K562 (cell line): ENCODE data around the gene INHBE. TPM values are rescaled to one million over a fixed set of nuclear protein-coding genes. Genes with fewer than 3 reads are reported as not detected.

Experiments used
- BCLAF1 ChIP-seq, 2 experiments: fragments of 450-650 bp in 1 of 2; IDR thresholded peaks; 2 replicates each; pipeline ENCODE4 v1.6.1; 2011 to 2017; ENCODE audit warnings: low read depth in 2 of 2, antibody characterized with exemption in 1 of 2, borderline replicate concordance in 1 of 2, low read length in 1 of 2, mild to moderate bottlenecking in 1 of 2, mixed read lengths in 1 of 2; ENCODE audit not compliant: control insufficient read depth in 1 of 2
- DDX20 ChIP-seq: fragments of 450-650 bp; IDR thresholded peaks from 2 replicates; pipeline ENCODE4 v1.6.1; 2016; ENCODE audit warnings: missing genetic modification characterization, low read depth, mild to moderate bottlenecking, missing compliant biosample characterization, moderate library complexity
- HDGF ChIP-seq: fragments of 450-650 bp; IDR thresholded peaks from 2 replicates; pipeline ENCODE4 v1.6.1; 2016
- HMGXB4 ChIP-seq: sonication (generic); formaldehyde crosslinking; IDR thresholded peaks from 2 replicates; pipeline ENCODE4 v1.8.1; 2023; ENCODE audit warnings: mild to moderate bottlenecking, missing genetic modification reagents
- JUND ChIP-seq, 2 experiments: IDR thresholded peaks; 2 replicates in 1 of 2; 3 replicates in 1 of 2; pipeline ENCODE4 v1.6.1; 2011; ENCODE audit warnings: borderline replicate concordance in 2 of 2, low read depth in 2 of 2, low read length in 2 of 2, improper control_type of control experiment in 1 of 2, missing biosample characterization in 1 of 2, missing genetic modification characterization in 1 of 2, missing genetic modification reagents in 1 of 2
- NONO ChIP-seq, 2 experiments: fragments of 200-400 bp in 1 of 2; fragments of 450-650 bp in 1 of 2; formaldehyde crosslinking in 1 of 2; IDR thresholded peaks; 2 replicates each; pipeline ENCODE4 v1.6.1; 2017; ENCODE audit warnings: low read depth in 2 of 2, mild to moderate bottlenecking in 2 of 2, moderate library complexity in 2 of 2, low read length in 1 of 2
- POLR3A ChIP-seq: IDR thresholded peaks from 2 replicates; pipeline ENCODE4 v1.6.1; 2011; ENCODE audit warnings: borderline replicate concordance, mild to moderate bottlenecking, moderate library complexity; ENCODE audit not compliant: insufficient read length, insufficient read depth; ENCODE audit errors: extremely low read depth
- UBTF ChIP-seq, 2 experiments: IDR thresholded peaks; 2 replicates each; pipeline ENCODE4 v1.6.1; 2012; ENCODE audit warnings: improper control_type of control experiment in 2 of 2, low read depth in 2 of 2, low read length in 2 of 2, borderline replicate concordance in 1 of 2
- USF1 ChIP-seq: sonication (generic); formaldehyde crosslinking; IDR thresholded peaks from 2 replicates; pipeline ENCODE4 v1.9.0; 2022; ENCODE audit warnings: mild to moderate bottlenecking, missing genetic modification reagents
- ZBTB2 ChIP-seq: fragments of 450-650 bp; IDR thresholded peaks from 2 replicates; pipeline ENCODE4 v1.6.1; 2016; ENCODE audit warnings: antibody characterized with exemption
- ZNF408 ChIP-seq: fragments of 250-450 bp; sonication (Bioruptor Pico); IDR thresholded peaks from 2 replicates; pipeline ENCODE4 v1.4.0; 2020; ENCODE audit warnings: low read depth, mild to moderate bottlenecking, moderate library complexity
- ZNF79 ChIP-seq: fragments of 250-450 bp; sonication (Bioruptor Pico); IDR thresholded peaks from 2 replicates; pipeline ENCODE4 v1.4.0; 2020; ENCODE audit warnings: low read depth, mild to moderate bottlenecking, moderate library complexity
- polyA plus RNA-seq, 8 experiments: library from polyadenylated mRNA; depleted of rRNA in 4 of 8; stranded (reverse) in 5 of 8; unstranded in 3 of 8; fragments of >200 nt; fragmentation: Nextera tagmentation in 2 of 8; fragmentation: Illumina TruSeq in 1 of 8; extraction: Ambion mirVana in 2 of 8; extraction: Trizol in 1 of 8; gene quantifications; 2 replicates each; pipeline versions ENCODE4 v1.2.1 to v1.2.3, GENCODE V29; 2011 to 2014; ENCODE audit warnings: inconsistent platforms in 1 of 8, missing spikeins in 1 of 8
- total RNA-seq, 7 experiments: library from RNA; depleted of rRNA in 6 of 7; stranded (reverse); fragments of >200 nt in 6 of 7; fragmentation: Illumina TruSeq in 2 of 7; extraction: Trizol in 2 of 7; gene quantifications; 2 replicates each; pipeline versions ENCODE4 v1.2.1 to v1.2.3, GENCODE V29; 2011 to 2021; ENCODE audit warnings: low replicate concordance in 1 of 7

Gene INHBE
- total and polyA plus RNA-seq, 9 of the 15 experiments (the other 6 are each of a cell fraction or from before 2014, with no cell fraction given), result 0.94 to 9.9 (median 7.3) TPM

GRCh38 chr12:57487597-57488401 is 32.7 kb downstream of the INHBE start, which contains the start of gene MARS1 (continued):
- TF ChIP-seq USF1 (peak; percentile 55; the same call in 1 of the 2 replicates), UBTF (IDR thresholded peaks at IDR 0.05; ENCODE audit: borderline replicate concordance in 1 of 2, low read depth in 2 of 2, low read length in 2 of 2) (no peak), DDX20 (no peak), POLR3A (no peak), ZNF408 (no peak), ZNF79 (no peak), ZBTB2 (no peak), HDGF (0 out of 2 replicates have a peak, but pooled peaks have one; percentile 54), NONO (IDR thresholded peaks at IDR 0.05; ENCODE audit: low read depth in 2 of 2, low read length in 1 of 2) (no peak), JUND (IDR thresholded peaks at IDR 0.05; ENCODE audit: borderline replicate concordance, low read depth, low read length) (peak; percentile 72; the same call in 1 of the 2 replicates), JUND (tag; IDR thresholded peaks at IDR 0.05; ENCODE audit: borderline replicate concordance, low read depth, low read length) (no peak; the same call in 2 of the 3 replicates), BCLAF1 (IDR thresholded peaks at IDR 0.05; ENCODE audit: borderline replicate concordance in 1 of 2, control insufficient read depth in 1 of 2, low read depth in 2 of 2, low read length in 1 of 2) (no peak; a peak in 1 of 4 replicates), HMGXB4 (CRISPR knock-in tag) (peak; percentile 59; the same call in 1 of the 2 replicates)
